Measurements from ENCODE around the gene ACCSL. TPM values are rescaled to one million over a fixed set of nuclear protein-coding genes. Genes with fewer than 3 reads are reported as not detected.

The ACCSL gene
- total RNA-seq, 1 donor from 2014 or later, result not detected

- Histone ChIP-seq H3K36me3 (no peaks in the 10 kb centered on the region), H3K9me3 (no peaks in the 10 kb centered on the region), H3K27me3 (no peaks in the 10 kb centered on the region), H3K4me3 (no peak overlapping the region), H3K4me1 (peaks cover 14% of the 10 kb centered on the region), H3K27ac (no peak overlapping the region)
- TF ChIP-seq POLR2AphosphoS5 (IDR thresholded peaks at IDR 0.05; ENCODE audit: insufficient read depth in 1 of 2, low read depth in 1 of 2), result no peak
- TF ChIP-seq CTCF (IDR thresholded peaks at IDR 0.05), result no peak
- no peak for TF ChIP-seq POLR2A (IDR thresholded peaks at IDR 0.05)
- peak; percentile 34 to 43 for DNase-seq (ENCODE audit: extremely low spot score in 2 of 2)
- intact Hi-C loops (cut with DNase I), result no loop called here
Observed at GRCh38 chr11:44011797-44012196, 36.0 kb upstream of the ACCSL start.

DNA sequence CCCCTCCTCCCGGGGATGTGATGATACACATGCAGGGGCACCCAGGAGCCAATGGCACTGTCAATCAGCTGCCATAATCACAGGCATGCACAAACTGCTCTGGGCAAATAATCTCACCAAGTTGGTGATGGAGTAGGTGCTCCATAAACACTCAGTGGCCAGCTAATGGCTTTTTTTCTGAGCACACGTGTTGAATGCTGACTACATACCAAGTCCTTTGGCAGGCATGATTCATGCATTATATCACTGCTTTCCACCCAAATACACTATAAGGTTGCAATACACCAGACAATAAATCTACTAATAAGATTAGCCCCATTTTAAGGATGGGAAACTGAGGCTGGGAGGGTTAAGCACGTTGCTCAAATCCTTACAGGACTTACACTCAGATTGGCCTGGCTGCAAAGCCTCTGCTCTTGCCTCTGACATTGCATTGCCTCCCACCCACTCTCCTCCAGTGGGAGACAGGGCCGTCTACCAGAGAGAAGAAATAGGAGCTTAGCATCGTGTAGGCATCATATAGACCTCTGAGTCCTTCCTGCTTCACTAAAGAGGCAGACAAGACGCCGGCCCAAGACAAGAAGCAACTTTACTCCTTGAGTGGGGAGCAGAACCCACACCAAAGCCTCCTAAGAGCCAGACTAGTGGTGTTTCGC, 32.7 kb upstream of the ACCSL start:
- no peaks in the 10 kb centered on the region for H3K36me3 ChIP-seq
- H3K27ac ChIP-seq, result peak overlapping the region; percentile 48
- H3K27me3 ChIP-seq, result no peaks in the 10 kb centered on the region
- intact Hi-C loops (cut with DNase I), result no loop called here
- H3K4me3 ChIP-seq, result no peak overlapping the region
- H3K4me1 ChIP-seq, result peaks cover 17% of the 10 kb centered on the region
- H3K9me3 ChIP-seq, result no peaks in the 10 kb centered on the region
- DNase-seq (ENCODE audit: extremely low spot score in 2 of 2), result peak; percentile 12 to 69
- TF ChIP-seq CTCF (IDR thresholded peaks at IDR 0.05) (no peak), POLR2A (IDR thresholded peaks at IDR 0.05) (no peak), POLR2AphosphoS5 (IDR thresholded peaks at IDR 0.05; ENCODE audit: insufficient read depth in 1 of 2, low read depth in 1 of 2) (no peak)

DNA sequence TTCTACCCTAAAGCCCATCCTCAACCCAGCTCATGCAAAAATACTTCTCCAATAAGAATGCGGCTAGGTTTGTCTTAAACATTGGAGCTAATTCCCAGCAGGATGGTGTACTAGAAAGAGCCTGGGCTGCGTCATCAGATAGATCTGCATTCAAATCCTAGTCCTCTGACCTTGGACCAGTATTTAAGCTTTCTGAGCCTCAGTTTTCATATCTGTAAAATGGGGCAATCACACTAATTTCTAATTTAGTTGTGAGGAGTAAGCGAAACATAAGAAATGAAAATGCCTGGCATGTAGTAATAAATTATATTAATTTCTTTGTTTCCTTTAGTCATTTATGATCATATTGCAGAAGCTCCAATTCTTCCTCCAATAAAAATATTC, 32.2 kb upstream of the ACCSL start:
- peaks cover 17% of the 10 kb centered on the region for H3K4me1 ChIP-seq
- intact Hi-C loops (cut with DNase I), result no loop called here

DNA sequence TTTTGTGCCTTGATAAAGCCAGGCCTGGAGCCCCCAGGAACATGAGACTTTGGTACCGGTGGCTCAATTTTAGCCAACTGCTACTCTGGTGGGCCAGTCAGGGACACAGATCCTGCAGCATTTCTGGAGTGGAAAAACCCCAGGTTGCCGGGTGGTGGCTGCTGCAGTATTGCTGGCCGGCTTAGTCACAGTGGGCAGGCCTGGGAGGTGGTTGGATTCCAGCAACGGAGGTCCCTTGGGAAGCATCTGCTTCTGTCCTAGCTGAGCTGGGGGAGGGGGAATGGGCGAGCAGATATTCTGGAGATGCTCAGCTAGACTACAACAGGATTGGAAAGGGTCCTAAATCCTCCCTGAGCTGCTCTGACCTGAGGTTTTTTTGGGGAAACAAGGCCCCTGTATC, 31.6 kb upstream of the ACCSL start:
- no peak for TF ChIP-seq POLR2AphosphoS5 (IDR thresholded peaks at IDR 0.05; ENCODE audit: insufficient read depth in 1 of 2, low read depth in 1 of 2)
- TF ChIP-seq CTCF (IDR thresholded peaks at IDR 0.05), result no peak
- no peak for TF ChIP-seq POLR2A (IDR thresholded peaks at IDR 0.05)
- H3K4me3 ChIP-seq, result no peak overlapping the region
- H3K27me3 ChIP-seq, result no peaks in the 10 kb centered on the region
- H3K4me1 ChIP-seq, result peaks cover 17% of the 10 kb centered on the region
- no peaks in the 10 kb centered on the region for H3K9me3 ChIP-seq
- no peaks in the 10 kb centered on the region for H3K36me3 ChIP-seq
- intact Hi-C loops (cut with DNase I), result no loop called here
- DNase-seq (ENCODE audit: extremely low spot score in 2 of 2), result peak; percentile 72 to 80
- peak overlapping the region; percentile 56 for H3K27ac ChIP-seq

More for the DNA sequence above, 32.2 kb upstream of the ACCSL start:
- no peaks in the 10 kb centered on the region for H3K36me3 ChIP-seq
- H3K4me3 ChIP-seq, result no peak overlapping the region
- no peak for DNase-seq (ENCODE audit: extremely low spot score in 2 of 2)
- no peaks in the 10 kb centered on the region for H3K9me3 ChIP-seq
- no peaks in the 10 kb centered on the region for H3K27me3 ChIP-seq
- H3K27ac ChIP-seq, result peak overlapping the region; percentile 48
- TF ChIP-seq CTCF (IDR thresholded peaks at IDR 0.05), result no peak
- no peak for TF ChIP-seq POLR2A (IDR thresholded peaks at IDR 0.05)
- no peak for TF ChIP-seq POLR2AphosphoS5 (IDR thresholded peaks at IDR 0.05; ENCODE audit: insufficient read depth in 1 of 2, low read depth in 1 of 2)
